H1 (cell line): Measurements from ENCODE around the gene CFAP97. TPM values are rescaled to one million over a fixed set of nuclear protein-coding genes. Genes with fewer than 3 reads are reported as not detected.

Experiments used
- CTCF ChIA-PET: fragments of 300-600 bp; sonication (Branson Sonifier 250); formaldehyde crosslinking; loops from one replicate; lab custom pipeline; 2021; ENCODE audit not compliant: partially characterized antibody; lab: Charles Lee
- POLR2A ChIA-PET: fragments of 300-600 bp; sonication (Branson Sonifier 250); formaldehyde crosslinking; loops from one replicate; lab custom pipeline; 2021; ENCODE audit warnings: inconsistent platforms; ENCODE audit not compliant: partially characterized antibody; lab: Charles Lee
- DNase-seq, 2 experiments: peaks; one replicate each; pipeline versions ENCODE4 v3.0.0 to v3.0.0-alpha.2; 2010 to 2022; ENCODE audit warnings: low spot score in 2 of 2, low read depth in 1 of 2, mixed read lengths in 1 of 2
- FAIRE-seq: peaks from 2 replicates; lab custom pipeline; 2011; peaks lifted over from hg19 to GRCh38; lab: Jason Lieb, UNC
- H2AFZ ChIP-seq: 2 replicates; pipeline ENCODE4 v1.8.1; 2012; ENCODE audit warnings: low read length, inconsistent platforms
- H2AK5ac ChIP-seq: 2 replicates; pipeline ENCODE4 v1.6.1; 2013; ENCODE audit warnings: low read depth, low read length
- H2BK120ac ChIP-seq: replicated peaks from 2 replicates; pipeline ENCODE3; 2013; ENCODE audit warnings: low read depth, low read length, inconsistent platforms
- H2BK12ac ChIP-seq: 2 replicates; pipeline ENCODE4 v1.6.1; 2013; ENCODE audit warnings: low read depth, low read length
- H2BK15ac ChIP-seq: 2 replicates; pipeline ENCODE4 v1.6.1; 2013; ENCODE audit warnings: low read length
- H2BK20ac ChIP-seq: 2 replicates; pipeline ENCODE4 v1.6.1; 2013; ENCODE audit warnings: low read length
- H2BK5ac ChIP-seq: 2 replicates; pipeline ENCODE4 v1.6.1; 2013; ENCODE audit warnings: low read depth, low read length
- H3K14ac ChIP-seq: 2 replicates; pipeline ENCODE4 v1.6.1; 2013; ENCODE audit warnings: inconsistent platforms; ENCODE audit not compliant: insufficient read length
- H3K18ac ChIP-seq: 2 replicates; pipeline ENCODE4 v1.6.1; 2013; ENCODE audit warnings: low read length; ENCODE audit errors: extremely low read depth
- H3K23ac ChIP-seq: 2 replicates; pipeline ENCODE4 v1.6.1; 2013; ENCODE audit warnings: inconsistent platforms; ENCODE audit not compliant: insufficient read length
- H3K23me2 ChIP-seq: 2 replicates; pipeline ENCODE4 v1.6.1; 2013; ENCODE audit warnings: low read depth, low read length
- H3K27ac ChIP-seq: 2 replicates; pipeline ENCODE4 v1.6.1; 2011; ENCODE audit warnings: low read depth, low read length, inconsistent platforms
- H3K27me3 ChIP-seq, 4 experiments: replicated peaks in 1 of 4; 1 replicate in 1 of 4; 2 replicates in 3 of 4; pipeline versions ENCODE4 v1.6.1 to v1.8.1; 2011 to 2013; ENCODE audit warnings: low read length in 3 of 4, mild to moderate bottlenecking in 3 of 4, inconsistent platforms in 2 of 4, mixed read lengths in 2 of 4, moderate library complexity in 1 of 4; ENCODE audit not compliant: control insufficient read depth in 3 of 4, insufficient read depth in 3 of 4; ENCODE audit errors: extremely low read depth in 1 of 4
- H3K36me3 ChIP-seq, 4 experiments: 2 replicates each; pipeline versions ENCODE4 v1.6.1 to v1.8.1; 2011 to 2013; ENCODE audit warnings: mild to moderate bottlenecking in 4 of 4, low read length in 3 of 4, moderate library complexity in 2 of 4, control low read depth in 1 of 4, inconsistent platforms in 1 of 4; ENCODE audit not compliant: insufficient read depth in 4 of 4, control insufficient read depth in 2 of 4
- H3K4ac ChIP-seq: replicated peaks from 2 replicates; pipeline ENCODE3; 2013; ENCODE audit warnings: low read length, low read depth, mixed read lengths, inconsistent platforms; ENCODE audit not compliant: insufficient read length
- H3K4me1 ChIP-seq, 4 experiments: replicated peaks in 1 of 4; 1 replicate in 1 of 4; 2 replicates in 3 of 4; pipeline versions ENCODE4 v1.6.1 to v1.8.1; 2011 to 2013; ENCODE audit warnings: low read length in 3 of 4, inconsistent platforms in 2 of 4, mixed read lengths in 1 of 4; ENCODE audit not compliant: insufficient read depth in 4 of 4, control insufficient read depth in 3 of 4
- H3K4me2 ChIP-seq, 2 experiments: 2 replicates each; pipeline versions ENCODE4 v1.6.1 to v1.8.1; 2011 to 2013; ENCODE audit warnings: low read depth in 2 of 2, low read length in 2 of 2, control low read depth in 1 of 2, inconsistent platforms in 1 of 2, mild to moderate bottlenecking in 1 of 2; ENCODE audit not compliant: insufficient read depth in 1 of 2
- H3K4me3 ChIP-seq, 4 experiments: fragments of 200-600, 300-600 bp in 1 of 4; sonication (generic), shearing (Covaris generic), sonication (Bioruptor Twin) in 1 of 4; 2 replicates each; pipeline versions ENCODE4 v1.5.1 to v1.8.1; 2011 to 2016; ENCODE audit warnings: low read length in 4 of 4, low read depth in 3 of 4, control low read depth in 2 of 4, inconsistent platforms in 2 of 4, mild to moderate bottlenecking in 2 of 4, mixed read lengths in 1 of 4, moderate library complexity in 1 of 4; ENCODE audit not compliant: insufficient read depth in 2 of 4; ENCODE audit errors: extremely low read depth in 1 of 4
- H3K56ac ChIP-seq: replicated peaks from 2 replicates; pipeline ENCODE3; 2013; ENCODE audit warnings: low read depth, mild to moderate bottlenecking, mixed read lengths, low read length, inconsistent platforms; ENCODE audit not compliant: insufficient read length
- H3K79me1 ChIP-seq: 2 replicates; pipeline ENCODE4 v1.6.1; 2013; ENCODE audit warnings: low read depth, low read length, control low read depth
- H3K79me2 ChIP-seq, 2 experiments: 2 replicates each; pipeline versions ENCODE4 v1.6.1 to v1.8.1; 2012 to 2013; ENCODE audit warnings: low read length in 2 of 2, mild to moderate bottlenecking in 2 of 2, inconsistent platforms in 1 of 2; ENCODE audit not compliant: insufficient read depth in 2 of 2, control insufficient read depth in 1 of 2
- H3K9ac ChIP-seq, 4 experiments: replicated peaks in 1 of 4; 1 replicate in 1 of 4; 2 replicates in 3 of 4; pipeline versions ENCODE4 v1.6.1 to v1.8.1; 2011 to 2013; ENCODE audit warnings: low read depth in 3 of 4, low read length in 3 of 4, control low read depth in 2 of 4, mild to moderate bottlenecking in 2 of 4, moderate library complexity in 2 of 4, inconsistent platforms in 1 of 4; ENCODE audit errors: extremely low read depth in 1 of 4
- H3K9me3 ChIP-seq, 2 experiments: 2 replicates each; pipeline versions ENCODE4 v1.6.1 to v1.8.1; 2012 to 2013; ENCODE audit warnings: mild to moderate bottlenecking in 2 of 2, moderate library complexity in 2 of 2, control low read depth in 1 of 2, inconsistent platforms in 1 of 2, low read depth in 1 of 2, low read length in 1 of 2, mixed read lengths in 1 of 2; ENCODE audit not compliant: insufficient read depth in 2 of 2
- H4K20me1 ChIP-seq, 2 experiments: replicated peaks in 1 of 2; 2 replicates each; pipeline versions ENCODE3 to v1.8.1; 2011 to 2013; ENCODE audit warnings: inconsistent platforms in 2 of 2, low read length in 2 of 2, mild to moderate bottlenecking in 1 of 2; ENCODE audit not compliant: insufficient read depth in 2 of 2, control insufficient read depth in 1 of 2
- H4K5ac ChIP-seq: 2 replicates; pipeline ENCODE4 v1.6.1; 2013; ENCODE audit warnings: low read length, low read depth, mixed read lengths, inconsistent platforms; ENCODE audit not compliant: insufficient read length
- H4K8ac ChIP-seq: 2 replicates; pipeline ENCODE4 v1.8.0; 2013; ENCODE audit warnings: mild to moderate bottlenecking, moderate library complexity, low read length, inconsistent platforms; ENCODE audit not compliant: insufficient read depth; ENCODE audit errors: extremely low read depth
- H4K91ac ChIP-seq: replicated peaks from 2 replicates; pipeline ENCODE3; 2013; ENCODE audit warnings: low read length, mixed read lengths, inconsistent platforms; ENCODE audit not compliant: insufficient read length
- KDM1A ChIP-seq: fragments of 200-600, 300-600 bp; sonication (generic); IDR thresholded peaks from 2 replicates; pipeline ENCODE4 v1.7.1; 2016; ENCODE audit warnings: mild to moderate bottlenecking, low read length, borderline replicate concordance
- MAX ChIP-seq: IDR thresholded peaks from 2 replicates; pipeline ENCODE4 v1.6.1; 2012; ENCODE audit warnings: inconsistent platforms
- SAP30 ChIP-seq: fragments of 300-600 bp; sonication (generic); IDR thresholded peaks from 2 replicates; pipeline ENCODE4 v1.7.1; 2012; ENCODE audit warnings: low read length, moderate library complexity, mild to moderate bottlenecking, inconsistent platforms; ENCODE audit not compliant: insufficient read depth, insufficient replicate concordance
- SIN3A ChIP-seq, 2 experiments: IDR thresholded peaks in 1 of 2; conservative IDR thresholded peaks in 1 of 2; 2 replicates each; pipeline ENCODE4 v1.6.1; 2011 to 2012; ENCODE audit warnings: low read length in 2 of 2, improper control_type of control experiment in 1 of 2, low read depth in 1 of 2, mild to moderate bottlenecking in 1 of 2
- SP1 ChIP-seq: IDR thresholded peaks from 2 replicates; pipeline ENCODE4 v1.6.1; 2011; ENCODE audit warnings: low read depth, low read length
- TEAD4 ChIP-seq: IDR thresholded peaks from 2 replicates; pipeline ENCODE4 v1.6.1; 2012; ENCODE audit warnings: low read depth, low read length, inconsistent platforms, mixed read lengths
- WGBS, 2 experiments: shearing (Covaris generic) in 1 of 2; methylation state at CpG; one replicate each; pipeline versions ENCODE4 v1.1.6 to v1.1.7; 2013 to 2015; ENCODE audit warnings: low lambda C conversion rate in 2 of 2, mixed read lengths in 2 of 2, inconsistent platforms in 1 of 2, low coverage in 1 of 2, missing lambda C conversion rate in 1 of 2; ENCODE audit not compliant: insufficient replicate concordance in 2 of 2, insufficient coverage in 1 of 2, insufficient read length in 1 of 2; ENCODE audit errors: extremely low coverage in 1 of 2, missing lambda C conversion rate in 1 of 2; 5-methylcytosine and 5-hydroxymethylcytosine counted together
- polyA plus RNA-seq, 7 experiments: library from polyadenylated mRNA; depleted of rRNA in 3 of 7; stranded (reverse) in 5 of 7; unstranded in 2 of 7; fragments of >200 nt in 5 of 7; fragments of 200-250 nt in 2 of 7; gene quantifications; 1 replicate in 5 of 7; 2 replicates in 1 of 7; 4 replicates in 1 of 7; pipeline versions ENCODE4 v1.2.1 to v1.2.3, GENCODE V29; 2011 to 2013; ENCODE audit warnings: missing spikeins in 2 of 7, mixed read lengths in 2 of 7
- total RNA-seq: library from RNA; stranded (reverse); fragmentation: NEBNext Ultra II Directional; extraction: Animal tissue kit (Norgen Biotek cat#: 25700); gene quantifications from 2 replicates; pipeline ENCODE4 v1.2.1, GENCODE V29; 2021

CFAP97 gene
- total and polyA plus RNA-seq, 2 of the 8 experiments (the other 6 are each of a cell fraction or from before 2014, with no cell fraction given): 9.2 to 40.4 TPM

DNA sequence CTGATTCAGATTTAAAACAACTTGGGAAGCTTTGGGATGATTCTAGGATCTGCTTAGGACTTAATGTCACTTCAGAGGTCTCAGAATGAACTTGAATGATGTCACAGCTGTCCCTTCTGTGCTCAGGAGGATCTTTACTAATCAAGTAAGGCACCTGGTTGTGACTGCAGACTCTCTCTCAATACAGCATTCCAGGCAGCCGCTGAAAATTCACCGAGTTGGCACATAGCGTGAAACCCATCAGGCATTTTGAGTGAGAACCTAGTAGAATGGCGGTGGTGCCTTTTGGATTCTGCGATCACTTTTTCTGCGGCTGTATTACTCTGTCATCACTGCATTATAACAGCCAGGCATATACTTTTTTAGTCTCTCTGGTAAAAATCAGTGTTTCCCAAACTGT, 22.1 kb upstream of the CFAP97 start:
- POLR2A ChIA-PET: interaction anchor here (1.2 kb wide), 1 partner anchor 10 kb away, joined by 3 read pairs; no protein-coding TSS in a partner anchor
- Histone ChIP-seq H3K23ac (no peak overlapping the region), H3K79me2 (peaks cover 0 to 44% of the 10 kb centered on the region in 2 experiments; a peak in 3 of 4 replicates), H4K91ac (no peak overlapping the region), H3K36me3 (no peaks in the 10 kb centered on the region; a peak in 1 of 8 replicates), H3K18ac (no peak overlapping the region), H3K23me2 (no peaks in the 10 kb centered on the region), H4K20me1 (peaks cover 4 to 7% of the 10 kb centered on the region in 2 experiments), H3K14ac (no peak overlapping the region), H2AK5ac (no peak overlapping the region), H2BK12ac (no peak overlapping the region), H2AFZ (no peak overlapping the region), H3K9ac (no peak overlapping the region), H2BK20ac (no peak overlapping the region), H4K5ac (no peak overlapping the region), H2BK15ac (no peak overlapping the region), H3K9me3 (no peaks in the 10 kb centered on the region), H3K79me1 (peaks cover 12% of the 10 kb centered on the region; the same call in 1 of the 2 replicates), H3K4me2 (no peak overlapping the region), H2BK120ac (no peak overlapping the region), H2BK5ac (no peak overlapping the region), H3K27me3 (no peaks in the 10 kb centered on the region), H4K8ac (no peak overlapping the region), H3K4me3 (no peak overlapping the region), H3K4me1 (no peaks in the 10 kb centered on the region; a peak in 1 of 7 replicates), H3K4ac (no peak overlapping the region), H3K27ac (no peak overlapping the region), H3K56ac (no peak overlapping the region)
- DNase-seq (peak in 1 of 2 experiments; percentile 10), FAIRE-seq (no peak)
- 95% methylated on average over 6 of the region's 6 CpGs; no CpG with 5 or more reads in 1 of the 2 experiments for WGBS, 2 experiments
- CTCF ChIA-PET: interaction anchor here (1.2 to 2.5 kb wide), 7 partner anchors 17 to 78 kb away, joined by 3 to 10 read pairs (median 4); no protein-coding TSS in a partner anchor
- TF ChIP-seq MAX (no peak), SP1 (no peak), KDM1A (no peak), TEAD4 (no peak), SIN3A (conservative IDR thresholded peaks at IDR 0.05 in 1 of 2, IDR thresholded peaks at IDR 0.05 in 1 of 2; ENCODE audit: low read depth in 1 of 2, low read length in 2 of 2) (no peak), SAP30 (no peak)
